Measurements from ENCODE around the gene CENPW.

Gene CENPW

DNA sequence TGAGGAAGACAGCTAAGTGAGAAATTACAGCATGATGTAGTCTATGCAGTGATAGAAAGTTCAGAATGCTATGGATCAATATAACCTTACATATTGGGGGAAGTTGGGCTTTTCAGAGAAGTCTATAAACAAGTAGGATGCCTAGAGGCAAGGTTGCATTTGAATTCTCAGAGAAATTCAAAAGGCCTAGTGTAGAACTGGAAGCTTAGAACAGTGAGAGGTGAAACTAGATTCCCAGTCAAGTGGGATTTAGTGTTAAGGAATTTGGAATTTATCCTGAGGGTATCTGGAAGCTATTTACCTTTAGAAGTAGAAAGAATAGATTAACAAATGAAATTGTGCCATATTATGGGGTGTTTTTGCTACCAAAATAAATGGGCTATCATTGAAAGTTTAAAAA is 4.3 kb downstream of the CENPW start:
- TF ChIP-seq ZFX (IDR thresholded peaks at IDR 0.05): no peak
- TF ChIP-seq, protein P1, sequence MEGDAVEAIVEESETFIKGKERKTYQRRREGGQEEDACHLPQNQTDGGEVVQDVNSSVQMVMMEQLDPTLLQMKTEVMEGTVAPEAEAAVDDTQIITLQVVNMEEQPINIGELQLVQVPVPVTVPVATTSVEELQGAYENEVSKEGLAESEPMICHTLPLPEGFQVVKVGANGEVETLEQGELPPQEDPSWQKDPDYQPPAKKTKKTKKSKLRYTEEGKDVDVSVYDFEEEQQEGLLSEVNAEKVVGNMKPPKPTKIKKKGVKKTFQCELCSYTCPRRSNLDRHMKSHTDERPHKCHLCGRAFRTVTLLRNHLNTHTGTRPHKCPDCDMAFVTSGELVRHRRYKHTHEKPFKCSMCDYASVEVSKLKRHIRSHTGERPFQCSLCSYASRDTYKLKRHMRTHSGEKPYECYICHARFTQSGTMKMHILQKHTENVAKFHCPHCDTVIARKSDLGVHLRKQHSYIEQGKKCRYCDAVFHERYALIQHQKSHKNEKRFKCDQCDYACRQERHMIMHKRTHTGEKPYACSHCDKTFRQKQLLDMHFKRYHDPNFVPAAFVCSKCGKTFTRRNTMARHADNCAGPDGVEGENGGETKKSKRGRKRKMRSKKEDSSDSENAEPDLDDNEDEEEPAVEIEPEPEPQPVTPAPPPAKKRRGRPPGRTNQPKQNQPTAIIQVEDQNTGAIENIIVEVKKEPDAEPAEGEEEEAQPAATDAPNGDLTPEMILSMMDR (conservative IDR thresholded peaks at IDR 0.05): no peak

DNA sequence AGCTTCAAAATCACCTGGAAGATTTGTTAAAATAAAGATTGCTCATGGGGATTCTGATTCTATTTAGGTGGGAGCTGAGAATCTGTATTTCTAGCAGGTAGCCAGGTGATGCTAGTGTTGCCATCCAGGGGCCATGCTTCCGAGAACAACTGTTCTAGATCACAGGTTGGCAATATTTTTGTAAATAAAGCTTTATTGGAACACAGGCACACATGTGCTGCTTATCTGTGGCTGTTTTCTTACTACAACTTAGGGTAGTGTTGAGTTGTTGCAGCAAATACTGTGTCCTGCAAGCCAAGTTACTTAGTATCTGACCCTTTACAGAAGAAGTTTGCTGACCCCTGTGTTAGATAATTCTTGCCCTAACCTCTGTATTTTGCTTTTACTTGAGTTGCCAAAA is 12.0 kb downstream of the CENPW start:
- no peak for TF ChIP-seq ZFX (IDR thresholded peaks at IDR 0.05)
- TF ChIP-seq, protein P1 (conservative IDR thresholded peaks at IDR 0.05): no peak
- H3K27ac ChIP-seq: no peak overlapping the region

More for the DNA sequence above, 4.3 kb downstream of the CENPW start:
- no peak overlapping the region for H3K27ac ChIP-seq

- no peak for TF ChIP-seq ZFX (IDR thresholded peaks at IDR 0.05)
- TF ChIP-seq, protein P1 (conservative IDR thresholded peaks at IDR 0.05): no peak
- no peak overlapping the region for H3K27ac ChIP-seq
Measured at GRCh38 chr6:126352514-126352913, 12.6 kb downstream of the CENPW start.

DNA sequence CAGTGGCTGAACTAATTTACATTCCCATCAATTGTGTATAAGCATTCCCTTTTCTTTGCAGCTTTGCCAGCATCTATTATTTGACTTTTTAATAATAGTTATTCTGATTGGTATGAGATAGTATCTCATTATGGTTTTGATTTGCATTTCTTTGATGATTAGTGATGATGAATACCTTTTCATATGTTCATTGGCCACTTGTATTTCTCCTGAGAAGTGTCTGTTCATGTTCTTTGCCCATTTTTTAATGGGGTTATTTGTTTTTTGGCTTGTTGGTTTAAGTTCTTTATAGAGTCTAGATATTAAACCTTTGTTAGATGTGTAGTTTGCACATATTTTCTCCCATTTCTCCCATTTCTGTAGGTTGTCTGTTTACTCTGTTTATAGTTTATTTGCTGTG is 16.6 kb downstream of the CENPW start:
- TF ChIP-seq, protein P1 (conservative IDR thresholded peaks at IDR 0.05): no peak
- no peak for TF ChIP-seq ZFX (IDR thresholded peaks at IDR 0.05)
- H3K27ac ChIP-seq: no peak overlapping the region

- no peak for TF ChIP-seq ZFX (IDR thresholded peaks at IDR 0.05)
- TF ChIP-seq, protein P1 (conservative IDR thresholded peaks at IDR 0.05): no peak
- H3K27ac ChIP-seq: no peak overlapping the region
Measured at GRCh38 chr6:126359936-126360537, 20.1 kb downstream of the CENPW start.

DNA sequence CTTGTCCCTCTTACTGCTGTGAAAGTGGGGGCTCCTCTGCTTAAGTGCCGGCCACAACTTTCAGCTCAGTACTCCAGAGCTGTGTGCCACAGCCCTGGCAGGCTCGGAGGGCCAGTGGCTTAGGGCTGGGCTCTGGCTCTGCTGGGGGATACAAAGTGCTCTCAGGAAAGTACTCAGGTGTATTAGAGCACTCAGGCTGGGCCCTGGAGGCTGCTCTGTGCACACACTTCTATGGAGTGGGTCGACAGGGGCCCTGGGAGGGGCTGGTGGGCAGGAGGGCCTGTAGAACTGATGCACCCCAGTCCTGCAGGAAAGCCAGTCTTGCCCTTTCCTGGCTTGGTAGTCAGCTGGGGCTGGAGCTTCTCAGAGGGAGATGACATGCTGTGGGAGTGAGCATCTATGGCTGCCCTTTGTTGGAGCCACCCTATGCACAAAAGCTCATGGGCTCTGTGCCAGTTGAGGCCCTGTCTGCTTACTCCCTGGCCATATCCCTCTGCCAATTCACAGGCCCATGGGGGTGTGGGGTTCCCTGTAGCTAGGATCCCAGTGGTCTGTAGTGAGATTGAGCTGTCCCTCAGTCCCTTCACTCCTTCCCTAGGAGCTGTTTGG is 22.0 kb downstream of the CENPW start:
- H3K27ac ChIP-seq: no peak overlapping the region
- TF ChIP-seq, protein P1 (conservative IDR thresholded peaks at IDR 0.05): no peak
- no peak for TF ChIP-seq ZFX (IDR thresholded peaks at IDR 0.05)

DNA sequence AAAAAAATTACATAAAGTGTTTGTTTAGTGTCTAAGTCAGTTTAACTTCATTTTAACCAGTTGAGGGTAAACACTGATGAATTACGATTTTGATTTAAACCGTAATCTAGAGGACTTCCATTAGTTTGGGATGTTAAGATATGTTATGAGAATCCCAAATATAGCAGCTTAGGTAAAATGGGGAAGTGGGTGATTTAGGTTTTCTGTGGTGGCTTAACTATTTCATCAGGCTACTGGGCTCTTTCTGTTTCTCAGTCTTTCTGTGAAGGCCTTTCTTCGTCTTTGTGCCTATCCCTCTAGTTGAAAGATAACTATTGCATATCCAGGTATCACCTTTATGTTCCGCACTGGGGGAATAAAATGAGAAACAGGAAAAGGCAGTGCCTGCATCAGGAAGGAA is 27.9 kb downstream of the CENPW start:
- no peak overlapping the region for H3K27ac ChIP-seq
- no peak for TF ChIP-seq ZFX (IDR thresholded peaks at IDR 0.05)
- TF ChIP-seq, protein P1 (conservative IDR thresholded peaks at IDR 0.05): no peak
